H1 (cell line): ENCODE data around the gene NPFFR2. TPM values are rescaled to one million over a fixed set of nuclear protein-coding genes. Genes with fewer than 3 reads are reported as not detected.
A peak's percentile ranks its signal among the peaks of the same experiment; 100 is the strongest.

ENCODE experiments used
- CTCF ChIA-PET: fragments of 300-600 bp; sonication (Branson Sonifier 250); formaldehyde crosslinking; loops from one replicate; lab custom pipeline; 2021; ENCODE audit not compliant: partially characterized antibody; lab: Charles Lee
- POLR2A ChIA-PET: fragments of 300-600 bp; sonication (Branson Sonifier 250); formaldehyde crosslinking; loops from one replicate; lab custom pipeline; 2021; ENCODE audit warnings: inconsistent platforms; ENCODE audit not compliant: partially characterized antibody; lab: Charles Lee
- DNase-seq, 2 experiments: peaks; one replicate each; pipeline versions ENCODE4 v3.0.0 to v3.0.0-alpha.2; 2010 to 2022; ENCODE audit warnings: low spot score in 2 of 2, low read depth in 1 of 2, mixed read lengths in 1 of 2
- FAIRE-seq: peaks from 2 replicates; lab custom pipeline; 2011; peaks lifted over from hg19 to GRCh38; lab: Jason Lieb, UNC
- H2AFZ ChIP-seq: 2 replicates; pipeline ENCODE4 v1.8.1; 2012; ENCODE audit warnings: low read length, inconsistent platforms
- H2AK5ac ChIP-seq: 2 replicates; pipeline ENCODE4 v1.6.1; 2013; ENCODE audit warnings: low read depth, low read length
- H2BK120ac ChIP-seq: replicated peaks from 2 replicates; pipeline ENCODE3; 2013; ENCODE audit warnings: low read depth, low read length, inconsistent platforms
- H2BK12ac ChIP-seq: 2 replicates; pipeline ENCODE4 v1.6.1; 2013; ENCODE audit warnings: low read depth, low read length
- H2BK15ac ChIP-seq: 2 replicates; pipeline ENCODE4 v1.6.1; 2013; ENCODE audit warnings: low read length
- H2BK20ac ChIP-seq: 2 replicates; pipeline ENCODE4 v1.6.1; 2013; ENCODE audit warnings: low read length
- H2BK5ac ChIP-seq: 2 replicates; pipeline ENCODE4 v1.6.1; 2013; ENCODE audit warnings: low read depth, low read length
- H3K14ac ChIP-seq: 2 replicates; pipeline ENCODE4 v1.6.1; 2013; ENCODE audit warnings: inconsistent platforms; ENCODE audit not compliant: insufficient read length
- H3K18ac ChIP-seq: 2 replicates; pipeline ENCODE4 v1.6.1; 2013; ENCODE audit warnings: low read length; ENCODE audit errors: extremely low read depth
- H3K23ac ChIP-seq: 2 replicates; pipeline ENCODE4 v1.6.1; 2013; ENCODE audit warnings: inconsistent platforms; ENCODE audit not compliant: insufficient read length
- H3K23me2 ChIP-seq: 2 replicates; pipeline ENCODE4 v1.6.1; 2013; ENCODE audit warnings: low read depth, low read length
- H3K27ac ChIP-seq: 2 replicates; pipeline ENCODE4 v1.6.1; 2011; ENCODE audit warnings: low read depth, low read length, inconsistent platforms
- H3K27me3 ChIP-seq, 4 experiments: replicated peaks in 1 of 4; 1 replicate in 1 of 4; 2 replicates in 3 of 4; pipeline versions ENCODE4 v1.6.1 to v1.8.1; 2011 to 2013; ENCODE audit warnings: low read length in 3 of 4, mild to moderate bottlenecking in 3 of 4, inconsistent platforms in 2 of 4, mixed read lengths in 2 of 4, moderate library complexity in 1 of 4; ENCODE audit not compliant: control insufficient read depth in 3 of 4, insufficient read depth in 3 of 4; ENCODE audit errors: extremely low read depth in 1 of 4
- H3K36me3 ChIP-seq, 4 experiments: 2 replicates each; pipeline versions ENCODE4 v1.6.1 to v1.8.1; 2011 to 2013; ENCODE audit warnings: mild to moderate bottlenecking in 4 of 4, low read length in 3 of 4, moderate library complexity in 2 of 4, control low read depth in 1 of 4, inconsistent platforms in 1 of 4; ENCODE audit not compliant: insufficient read depth in 4 of 4, control insufficient read depth in 2 of 4
- H3K4ac ChIP-seq: replicated peaks from 2 replicates; pipeline ENCODE3; 2013; ENCODE audit warnings: low read length, low read depth, mixed read lengths, inconsistent platforms; ENCODE audit not compliant: insufficient read length
- H3K4me1 ChIP-seq, 4 experiments: replicated peaks in 1 of 4; 1 replicate in 1 of 4; 2 replicates in 3 of 4; pipeline versions ENCODE4 v1.6.1 to v1.8.1; 2011 to 2013; ENCODE audit warnings: low read length in 3 of 4, inconsistent platforms in 2 of 4, mixed read lengths in 1 of 4; ENCODE audit not compliant: insufficient read depth in 4 of 4, control insufficient read depth in 3 of 4
- H3K4me2 ChIP-seq, 2 experiments: 2 replicates each; pipeline versions ENCODE4 v1.6.1 to v1.8.1; 2011 to 2013; ENCODE audit warnings: low read depth in 2 of 2, low read length in 2 of 2, control low read depth in 1 of 2, inconsistent platforms in 1 of 2, mild to moderate bottlenecking in 1 of 2; ENCODE audit not compliant: insufficient read depth in 1 of 2
- H3K4me3 ChIP-seq, 4 experiments: fragments of 200-600, 300-600 bp in 1 of 4; sonication (generic), shearing (Covaris generic), sonication (Bioruptor Twin) in 1 of 4; 2 replicates each; pipeline versions ENCODE4 v1.5.1 to v1.8.1; 2011 to 2016; ENCODE audit warnings: low read length in 4 of 4, low read depth in 3 of 4, control low read depth in 2 of 4, inconsistent platforms in 2 of 4, mild to moderate bottlenecking in 2 of 4, mixed read lengths in 1 of 4, moderate library complexity in 1 of 4; ENCODE audit not compliant: insufficient read depth in 2 of 4; ENCODE audit errors: extremely low read depth in 1 of 4
- H3K56ac ChIP-seq: replicated peaks from 2 replicates; pipeline ENCODE3; 2013; ENCODE audit warnings: low read depth, mild to moderate bottlenecking, mixed read lengths, low read length, inconsistent platforms; ENCODE audit not compliant: insufficient read length
- H3K79me1 ChIP-seq: 2 replicates; pipeline ENCODE4 v1.6.1; 2013; ENCODE audit warnings: low read depth, low read length, control low read depth
- H3K79me2 ChIP-seq, 2 experiments: 2 replicates each; pipeline versions ENCODE4 v1.6.1 to v1.8.1; 2012 to 2013; ENCODE audit warnings: low read length in 2 of 2, mild to moderate bottlenecking in 2 of 2, inconsistent platforms in 1 of 2; ENCODE audit not compliant: insufficient read depth in 2 of 2, control insufficient read depth in 1 of 2
- H3K9ac ChIP-seq, 4 experiments: replicated peaks in 1 of 4; 1 replicate in 1 of 4; 2 replicates in 3 of 4; pipeline versions ENCODE4 v1.6.1 to v1.8.1; 2011 to 2013; ENCODE audit warnings: low read depth in 3 of 4, low read length in 3 of 4, control low read depth in 2 of 4, mild to moderate bottlenecking in 2 of 4, moderate library complexity in 2 of 4, inconsistent platforms in 1 of 4; ENCODE audit errors: extremely low read depth in 1 of 4
- H3K9me3 ChIP-seq, 2 experiments: 2 replicates each; pipeline versions ENCODE4 v1.6.1 to v1.8.1; 2012 to 2013; ENCODE audit warnings: mild to moderate bottlenecking in 2 of 2, moderate library complexity in 2 of 2, control low read depth in 1 of 2, inconsistent platforms in 1 of 2, low read depth in 1 of 2, low read length in 1 of 2, mixed read lengths in 1 of 2; ENCODE audit not compliant: insufficient read depth in 2 of 2
- H4K20me1 ChIP-seq, 2 experiments: replicated peaks in 1 of 2; 2 replicates each; pipeline versions ENCODE3 to v1.8.1; 2011 to 2013; ENCODE audit warnings: inconsistent platforms in 2 of 2, low read length in 2 of 2, mild to moderate bottlenecking in 1 of 2; ENCODE audit not compliant: insufficient read depth in 2 of 2, control insufficient read depth in 1 of 2
- H4K5ac ChIP-seq: 2 replicates; pipeline ENCODE4 v1.6.1; 2013; ENCODE audit warnings: low read length, low read depth, mixed read lengths, inconsistent platforms; ENCODE audit not compliant: insufficient read length
- H4K8ac ChIP-seq: 2 replicates; pipeline ENCODE4 v1.8.0; 2013; ENCODE audit warnings: mild to moderate bottlenecking, moderate library complexity, low read length, inconsistent platforms; ENCODE audit not compliant: insufficient read depth; ENCODE audit errors: extremely low read depth
- H4K91ac ChIP-seq: replicated peaks from 2 replicates; pipeline ENCODE3; 2013; ENCODE audit warnings: low read length, mixed read lengths, inconsistent platforms; ENCODE audit not compliant: insufficient read length
- BACH1 ChIP-seq: IDR thresholded peaks from 2 replicates; pipeline ENCODE4 v1.6.1; 2012; ENCODE audit warnings: low read length, improper control_type of control experiment
- BRCA1 ChIP-seq: IDR thresholded peaks from 2 replicates; pipeline ENCODE4 v1.6.1; 2012; ENCODE audit warnings: low read depth, low read length, improper control_type of control experiment
- CHD1 ChIP-seq: IDR thresholded peaks from 2 replicates; pipeline ENCODE4 v1.6.1; 2012; ENCODE audit warnings: low read depth, low read length, improper control_type of control experiment
- CTBP2 ChIP-seq: IDR thresholded peaks from 2 replicates; pipeline ENCODE4 v1.7.0; 2011; ENCODE audit warnings: borderline replicate concordance, mild to moderate bottlenecking, moderate library complexity, mixed read lengths, low read length; ENCODE audit not compliant: insufficient read depth, insufficient read length
- EP300 ChIP-seq, 2 experiments: IDR thresholded peaks; 1 replicate in 1 of 2; 2 replicates in 1 of 2; pipeline ENCODE4 v1.6.1; 2011 to 2012; ENCODE audit warnings: low read depth in 2 of 2, low read length in 2 of 2, mild to moderate bottlenecking in 2 of 2, borderline replicate concordance in 1 of 2, inconsistent platforms in 1 of 2, moderate library complexity in 1 of 2
- GTF2F1 ChIP-seq: IDR thresholded peaks from 2 replicates; pipeline ENCODE4 v1.6.1; 2012; ENCODE audit warnings: low read depth, low read length, improper control_type of control experiment, borderline replicate concordance
- HDAC2 ChIP-seq, 2 experiments: fragments of 300-600 bp in 1 of 2; sonication (generic) in 1 of 2; IDR thresholded peaks; 2 replicates each; pipeline ENCODE4 v1.6.1; 2011 to 2012; ENCODE audit warnings: low read depth in 2 of 2, low read length in 2 of 2, mild to moderate bottlenecking in 2 of 2, moderate library complexity in 2 of 2, borderline replicate concordance in 1 of 2, inconsistent platforms in 1 of 2
- HDAC6 ChIP-seq: IDR thresholded peaks from one replicate; pipeline ENCODE4 v1.7.1; 2012; ENCODE audit warnings: low read depth, mild to moderate bottlenecking, inconsistent platforms, low read length, moderate library complexity
- JUND ChIP-seq: IDR thresholded peaks from 2 replicates; pipeline ENCODE4 v1.6.1; 2011; ENCODE audit warnings: mild to moderate bottlenecking, improper control_type of control experiment, low read length
- KDM1A ChIP-seq: fragments of 200-600, 300-600 bp; sonication (generic); IDR thresholded peaks from 2 replicates; pipeline ENCODE4 v1.7.1; 2016; ENCODE audit warnings: mild to moderate bottlenecking, low read length, borderline replicate concordance
- KDM4A ChIP-seq: IDR thresholded peaks from one replicate; pipeline ENCODE4 v1.7.1; 2012; ENCODE audit warnings: low read depth, mild to moderate bottlenecking, moderate library complexity, low read length, inconsistent platforms; ENCODE audit not compliant: severe bottlenecking
- MAX ChIP-seq: IDR thresholded peaks from 2 replicates; pipeline ENCODE4 v1.6.1; 2012; ENCODE audit warnings: inconsistent platforms
- POLR2A ChIP-seq, 2 experiments: IDR thresholded peaks; 1 replicate in 1 of 2; 2 replicates in 1 of 2; pipeline ENCODE4 v1.6.1; 2011; ENCODE audit warnings: low read depth in 2 of 2, low read length in 2 of 2, mild to moderate bottlenecking in 2 of 2; ENCODE audit errors: control extremely low read depth in 1 of 2
- RBBP5 ChIP-seq: IDR thresholded peaks from 2 replicates; pipeline ENCODE4 v1.7.1; 2012; ENCODE audit warnings: low read depth, mild to moderate bottlenecking, inconsistent platforms, low read length, moderate library complexity, borderline replicate concordance
- RXRA ChIP-seq: IDR thresholded peaks from 2 replicates; pipeline ENCODE4 v1.6.1; 2011; ENCODE audit warnings: low read depth, mild to moderate bottlenecking, low read length, moderate library complexity; ENCODE audit not compliant: insufficient read depth
- SP4 ChIP-seq: IDR thresholded peaks from 2 replicates; pipeline ENCODE4 v1.6.1; 2012; ENCODE audit warnings: low read length, inconsistent platforms
- polyA plus RNA-seq, 7 experiments: library from polyadenylated mRNA; depleted of rRNA in 3 of 7; stranded (reverse) in 5 of 7; unstranded in 2 of 7; fragments of >200 nt in 5 of 7; fragments of 200-250 nt in 2 of 7; gene quantifications; 1 replicate in 5 of 7; 2 replicates in 1 of 7; 4 replicates in 1 of 7; pipeline versions ENCODE4 v1.2.1 to v1.2.3, GENCODE V29; 2011 to 2013; ENCODE audit warnings: missing spikeins in 2 of 7, mixed read lengths in 2 of 7
- total RNA-seq: library from RNA; stranded (reverse); fragmentation: NEBNext Ultra II Directional; extraction: Animal tissue kit (Norgen Biotek cat#: 25700); gene quantifications from 2 replicates; pipeline ENCODE4 v1.2.1, GENCODE V29; 2021

Gene NPFFR2
- total and polyA plus RNA-seq, 2 of the 8 experiments (the other 6 are each of a cell fraction or from before 2014, with no cell fraction given), result 0.26 to 0.53 TPM

GRCh38 chr4:72076562-72076961, 44.8 kb downstream of the NPFFR2 start:
- no peak overlapping the region for H3K27ac ChIP-seq
- TF ChIP-seq POLR2A (IDR thresholded peaks at IDR 0.05; ENCODE audit: control extremely low read depth in 1 of 2, low read depth in 2 of 2, low read length in 2 of 2) (no peak), MAX (no peak), GTF2F1 (no peak), HDAC2 (IDR thresholded peaks at IDR 0.05; ENCODE audit: borderline replicate concordance in 1 of 2, low read depth in 2 of 2, low read length in 2 of 2) (no peak), EP300 (IDR thresholded peaks at IDR 0.05; ENCODE audit: borderline replicate concordance in 1 of 2, low read depth in 2 of 2, low read length in 2 of 2) (no peak), RXRA (no peak), JUND (no peak), CTBP2 (no peak), KDM4A (no peak), SP4 (no peak), BACH1 (no peak), BRCA1 (no peak), CHD1 (no peak), KDM1A (no peak), RBBP5 (no peak), HDAC6 (no peak)

More at GRCh38 chr4:72076562-72076961, 44.8 kb downstream of the NPFFR2 start:
- ChIA-PET CTCF (no interaction called here), POLR2A (no interaction called here)
- Histone ChIP-seq H3K9me3 (no peaks in the 10 kb centered on the region; a peak in 1 of 4 replicates), H3K18ac (no peak overlapping the region), H4K8ac (no peak overlapping the region), H3K4ac (no peak overlapping the region), H3K36me3 (no peaks in the 10 kb centered on the region), H3K79me1 (no peaks in the 10 kb centered on the region), H2BK12ac (no peak overlapping the region), H2BK20ac (no peak overlapping the region), H4K91ac (no peak overlapping the region), H3K4me2 (no peak overlapping the region), H3K4me3 (no peak overlapping the region), H3K4me1 (no peaks in the 10 kb centered on the region; a peak in 1 of 7 replicates), H2AK5ac (no peak overlapping the region), H3K14ac (no peak overlapping the region), H3K27me3 (no peaks in the 10 kb centered on the region), H2BK5ac (no peak overlapping the region), H4K5ac (no peak overlapping the region), H3K23ac (no peak overlapping the region), H3K56ac (no peak overlapping the region), H3K79me2 (no peaks in the 10 kb centered on the region), H4K20me1 (no peaks in the 10 kb centered on the region), H3K23me2 (no peaks in the 10 kb centered on the region), H2AFZ (peak overlapping the region; percentile 90), H2BK15ac (no peak overlapping the region), H3K9ac (no peak overlapping the region), H2BK120ac (no peak overlapping the region)
- FAIRE-seq (no peak), DNase-seq (no peak)
